GM18526 (cell line): ENCODE results near the gene MYLK2.

Experiments
- POLR2A ChIP-seq: IDR thresholded peaks from 3 replicates; pipeline ENCODE4 v1.6.1; 2011; ENCODE audit not compliant: insufficient read length; ENCODE audit errors: extremely low read depth

The MYLK2 gene

DNA sequence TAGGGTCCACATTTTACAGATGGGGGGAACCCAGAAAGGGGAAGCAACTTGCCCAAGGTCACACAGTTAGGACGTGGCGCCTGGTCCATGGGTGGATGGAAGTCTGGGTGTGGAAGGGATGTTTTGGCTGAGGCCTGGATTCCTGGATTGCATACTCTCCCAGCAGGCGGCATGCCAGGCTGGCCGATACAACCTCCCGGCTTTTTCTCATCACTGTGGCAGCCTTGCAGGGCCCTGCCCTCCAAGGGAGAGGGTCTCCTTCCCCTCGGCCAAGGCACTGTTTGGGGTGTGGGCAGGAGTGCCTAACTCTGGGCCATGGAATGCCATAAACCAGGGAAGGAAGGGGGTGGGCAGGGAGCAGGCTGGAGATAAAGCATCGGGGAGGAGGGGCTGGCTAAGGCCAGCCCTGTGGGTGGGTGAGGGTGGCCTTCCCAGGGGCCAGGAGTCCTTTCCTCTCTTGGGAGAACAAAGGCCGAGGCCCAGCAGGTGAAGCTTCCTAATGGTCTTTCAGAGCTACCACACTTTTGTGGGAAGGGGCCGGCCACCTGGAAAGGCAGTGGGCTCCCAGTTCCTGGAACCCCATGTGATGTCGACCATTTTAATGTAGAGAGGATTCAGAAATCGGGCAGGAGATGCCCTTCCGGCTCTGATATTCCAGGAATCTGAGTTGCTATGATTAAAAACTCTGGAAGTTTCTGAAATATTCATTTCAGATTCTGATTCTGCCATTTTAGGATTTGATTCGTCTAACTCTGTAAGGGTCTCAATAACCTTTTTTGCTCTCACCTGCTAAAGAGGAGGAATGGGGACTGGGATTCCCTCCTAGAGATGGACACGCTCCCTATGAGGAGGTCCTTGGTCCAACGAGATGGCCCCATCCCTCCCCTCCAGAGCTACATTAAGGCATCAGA lies 22.0 kb downstream of the MYLK2 start:
- no peak for TF ChIP-seq POLR2A

DNA sequence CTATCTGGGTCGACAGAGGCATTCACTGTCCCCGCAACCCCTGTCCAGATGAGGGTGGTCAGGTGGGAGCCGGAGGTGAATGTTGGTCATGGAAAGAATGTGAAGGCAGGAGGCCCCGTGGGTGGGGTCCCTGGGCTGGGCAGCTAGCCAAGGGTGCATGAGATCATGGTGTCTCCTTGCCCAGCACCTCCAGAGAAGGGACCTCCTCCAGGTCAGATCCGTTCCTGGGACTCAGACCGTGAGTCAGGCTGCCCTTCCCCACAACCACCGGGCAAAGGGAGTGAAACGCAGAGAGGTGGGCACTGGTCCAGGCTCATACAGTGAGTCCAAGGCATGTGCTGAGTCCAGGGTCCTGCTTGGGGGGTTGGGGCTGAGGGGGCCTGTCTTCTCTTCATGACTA lies 22.8 kb downstream of the MYLK2 start:
- no peak for TF ChIP-seq POLR2A

DNA sequence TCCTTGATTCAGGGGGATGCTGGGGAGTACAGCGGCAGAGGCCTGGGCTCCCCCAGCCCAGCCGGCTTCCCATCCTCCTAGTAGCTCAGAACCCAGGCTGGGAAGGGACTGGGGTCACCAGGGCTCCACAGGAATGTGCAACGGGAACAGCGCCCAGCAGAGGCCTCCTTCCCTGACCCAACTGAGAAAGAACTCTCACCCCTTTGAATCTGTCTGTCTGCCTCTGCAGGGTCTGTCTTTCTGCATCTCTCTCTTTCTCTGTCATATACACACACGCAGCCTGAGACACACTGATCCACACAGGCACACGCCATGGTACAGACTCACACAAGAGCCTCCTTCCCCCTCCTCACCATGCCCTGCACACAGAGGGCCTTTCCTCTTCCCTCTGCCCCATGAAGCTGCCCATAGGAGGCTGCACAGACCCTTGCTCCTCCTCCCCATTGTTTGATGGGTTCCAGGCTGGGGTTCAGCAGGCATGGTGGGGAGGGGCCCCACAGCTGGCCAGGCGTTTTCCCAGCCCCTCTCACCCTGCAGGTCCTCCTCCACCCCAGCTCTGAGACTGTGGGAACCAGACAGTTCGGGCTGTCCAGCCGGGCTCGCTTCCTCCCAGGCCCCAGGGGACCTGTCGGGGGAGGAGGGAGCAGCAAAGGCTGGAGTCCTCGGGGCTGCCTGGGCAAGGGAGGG lies 23.5 kb downstream of the MYLK2 start:
- no peak for TF ChIP-seq POLR2A

DNA sequence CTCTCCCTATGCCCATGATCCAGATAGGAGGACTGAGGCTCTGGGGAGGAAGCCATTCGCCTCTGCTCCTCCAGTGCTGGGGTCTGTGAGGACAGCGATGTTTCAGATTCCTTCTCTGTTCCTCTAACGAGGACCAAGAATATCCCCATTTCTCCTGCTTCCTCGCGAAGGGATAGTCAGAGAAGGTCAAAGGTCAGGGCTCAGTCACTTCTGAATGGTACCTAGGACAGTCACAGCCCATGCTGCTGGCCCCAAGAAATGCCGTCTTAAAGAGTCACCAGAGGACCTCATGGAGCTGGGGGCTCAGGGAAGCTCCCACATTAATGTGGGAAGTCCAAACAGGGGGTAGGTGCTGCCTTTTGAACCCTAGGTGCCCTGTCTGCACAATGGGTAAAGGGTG lies 24.1 kb downstream of the MYLK2 start:
- no peak for TF ChIP-seq POLR2A

DNA sequence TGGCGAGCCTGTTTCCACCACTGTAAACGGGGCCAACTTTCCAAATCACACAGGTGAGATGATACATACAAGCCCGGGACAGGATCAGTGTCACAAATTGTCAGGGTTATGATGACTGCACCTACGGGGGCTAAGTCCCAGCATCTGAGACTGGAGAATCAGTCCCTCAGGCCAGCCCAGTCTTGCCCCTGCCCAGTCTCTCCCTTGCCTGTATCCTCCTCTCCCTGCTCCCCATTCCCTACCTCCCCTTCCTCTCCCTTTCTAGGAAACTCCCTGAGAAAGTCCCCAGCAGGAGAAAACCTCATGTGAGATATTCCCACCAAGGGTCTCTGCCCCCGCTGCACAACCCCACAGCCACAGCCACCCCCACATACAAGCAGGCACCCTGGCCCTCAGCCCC lies 24.7 kb downstream of the MYLK2 start:
- TF ChIP-seq POLR2A = no peak

DNA sequence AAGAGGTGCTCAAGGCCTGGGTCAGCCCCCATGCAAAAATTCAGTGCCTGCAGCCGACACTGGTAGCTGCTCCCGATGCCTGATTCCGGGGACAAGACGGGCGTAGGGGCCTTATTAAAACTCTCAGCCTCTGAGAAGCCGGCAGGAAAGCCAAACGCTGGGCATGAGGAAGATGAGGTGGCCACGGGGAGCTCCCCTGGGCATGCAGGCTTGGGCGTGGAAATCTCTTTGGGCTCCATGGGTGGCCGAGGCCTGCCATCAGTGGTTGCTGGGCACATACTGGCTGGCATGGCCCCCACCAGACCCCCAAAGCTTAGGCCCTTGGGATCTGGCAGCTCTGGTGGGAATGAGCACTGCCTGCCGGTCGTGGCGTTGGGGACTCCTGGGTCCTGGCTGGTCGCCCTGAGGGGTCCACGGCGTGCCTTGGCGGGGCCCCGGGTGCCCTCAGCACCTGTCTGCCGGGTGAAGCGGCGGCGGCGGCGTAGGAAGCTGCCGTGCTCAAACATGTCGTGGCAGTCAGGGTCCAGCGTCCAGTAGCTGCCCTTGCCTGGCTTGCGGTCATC lies 25.7 kb downstream of the MYLK2 start:
- no peak for TF ChIP-seq POLR2A

DNA sequence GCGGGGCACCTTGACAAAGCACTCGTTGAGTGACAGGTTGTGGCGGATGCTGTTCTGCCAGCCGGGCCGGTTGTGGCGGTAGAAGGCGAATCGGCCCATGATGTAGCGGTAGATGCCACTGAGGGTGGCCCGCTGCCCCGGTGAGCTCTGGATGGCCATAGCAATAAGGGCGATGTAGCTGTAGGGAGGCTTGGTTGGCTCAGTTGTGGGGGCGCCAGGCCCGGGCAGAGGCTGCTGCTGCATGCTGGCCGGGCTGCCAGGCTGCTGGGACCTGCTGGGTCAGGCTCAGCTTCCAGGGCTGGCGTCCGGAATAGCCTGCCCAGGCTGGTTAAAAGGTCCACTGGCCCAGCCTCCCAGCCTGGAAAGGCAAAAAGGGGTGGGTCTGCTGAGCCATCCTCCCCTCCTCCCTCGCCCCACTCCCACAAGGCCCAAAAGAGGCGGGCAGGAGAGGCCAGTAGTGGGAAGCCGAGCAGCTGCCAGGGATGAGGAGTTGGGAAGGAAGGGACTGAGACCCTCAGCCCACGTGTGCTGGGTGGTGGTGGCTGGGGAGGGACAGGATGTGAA lies 26.2 kb downstream of the MYLK2 start, which contains the start of gene FOXS1:
Gene FOXS1, minus strand, starts transcription at position 305 of the 564 bp plus-strand sequence. Its CDS starts 62 bp downstream, at position 243.
- no peak for TF ChIP-seq POLR2A

DNA sequence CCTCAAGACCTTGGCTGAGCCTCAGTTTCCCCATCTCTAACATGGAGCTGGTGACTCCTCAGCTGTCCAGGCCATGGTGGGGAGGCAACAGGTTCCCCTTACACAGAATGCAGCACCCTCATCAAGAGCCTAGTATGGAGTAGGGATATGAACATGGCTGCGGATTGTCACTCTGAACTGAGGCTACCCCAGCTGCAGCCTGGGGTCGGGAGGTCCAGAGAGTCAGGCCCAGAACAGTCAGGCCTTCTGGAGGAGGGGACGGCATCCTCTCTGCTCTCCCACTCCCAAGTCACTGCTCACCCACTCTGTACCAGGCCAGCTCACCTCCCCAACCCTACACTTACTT lies 27.6 kb downstream of the MYLK2 start:
- TF ChIP-seq POLR2A = no peak

DNA sequence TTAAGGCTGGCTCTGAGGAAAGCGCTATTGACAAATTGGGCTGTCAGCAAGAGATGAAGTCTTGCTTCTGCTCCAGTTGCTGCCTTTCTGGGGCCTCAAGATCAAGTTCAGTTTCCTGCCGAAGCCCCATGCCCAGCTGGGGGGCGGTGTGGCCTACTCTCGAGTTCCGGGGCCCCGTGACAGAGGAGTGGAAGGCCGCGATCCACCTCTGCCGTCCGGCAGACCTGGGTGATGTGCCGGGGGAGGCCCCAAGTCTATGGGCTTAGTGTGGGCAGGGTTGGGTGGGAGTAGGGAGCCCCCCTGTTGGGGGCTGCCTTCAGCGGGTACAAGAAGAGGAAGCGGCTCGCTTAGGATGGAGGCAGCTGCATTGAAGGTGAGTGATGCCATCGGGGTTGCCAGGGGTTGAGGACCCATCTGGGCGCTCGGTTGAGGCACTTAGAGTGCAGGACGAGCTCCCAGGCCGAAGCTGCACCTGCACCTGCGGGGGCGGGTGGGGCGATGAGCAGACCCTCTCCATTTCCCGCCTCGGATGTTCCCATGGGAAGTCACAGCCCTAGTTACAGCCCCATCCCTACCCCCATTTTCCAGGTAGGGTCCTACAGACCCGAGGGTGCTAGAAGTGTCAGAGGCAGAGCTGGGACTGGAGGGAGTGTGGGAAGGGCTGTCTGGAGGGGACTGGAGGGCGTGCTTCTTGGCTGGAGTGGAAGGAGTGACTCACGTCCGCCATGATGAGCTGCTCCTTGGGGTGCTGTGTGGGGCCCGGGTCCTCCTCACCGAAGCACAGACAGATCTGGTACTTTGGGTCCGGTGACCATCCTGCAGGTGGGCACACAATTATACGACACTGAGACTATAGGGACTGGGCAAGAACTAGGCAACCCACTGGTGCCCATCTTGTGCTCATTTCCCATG lies 29.2 kb downstream of the MYLK2 start:
- no peak for TF ChIP-seq POLR2A

DNA sequence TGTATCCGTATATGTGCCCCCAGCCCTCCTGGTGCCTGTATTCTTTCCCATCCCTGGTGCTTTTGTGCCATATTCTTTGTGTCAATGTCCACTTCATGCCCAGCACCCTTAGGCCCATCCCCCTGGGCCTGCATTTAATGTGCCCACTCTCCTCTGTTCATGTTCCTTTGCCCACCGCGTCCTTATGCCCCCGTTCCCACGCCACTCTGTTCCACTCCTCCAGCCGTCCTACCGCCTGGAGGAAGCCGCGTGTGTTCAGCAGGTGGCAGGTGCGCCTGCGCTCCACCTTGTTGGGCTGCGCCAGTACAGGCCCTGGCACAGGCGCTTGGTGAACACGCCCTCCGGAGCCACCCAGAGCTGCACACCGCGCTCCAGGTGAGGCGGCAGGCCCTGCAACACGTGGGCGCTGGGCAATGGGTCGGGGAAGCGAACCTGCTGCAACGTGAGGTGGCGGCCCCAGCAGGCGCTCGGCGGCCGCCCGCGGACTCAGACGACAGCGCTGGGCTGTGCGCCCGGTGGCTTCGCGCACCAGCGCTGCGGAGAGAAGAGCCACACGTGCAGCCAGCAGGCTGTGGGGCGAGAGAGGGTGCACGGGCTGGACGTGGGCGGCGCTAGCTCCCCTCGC lies 30.3 kb downstream of the MYLK2 start:
- TF ChIP-seq POLR2A = no peak

DNA sequence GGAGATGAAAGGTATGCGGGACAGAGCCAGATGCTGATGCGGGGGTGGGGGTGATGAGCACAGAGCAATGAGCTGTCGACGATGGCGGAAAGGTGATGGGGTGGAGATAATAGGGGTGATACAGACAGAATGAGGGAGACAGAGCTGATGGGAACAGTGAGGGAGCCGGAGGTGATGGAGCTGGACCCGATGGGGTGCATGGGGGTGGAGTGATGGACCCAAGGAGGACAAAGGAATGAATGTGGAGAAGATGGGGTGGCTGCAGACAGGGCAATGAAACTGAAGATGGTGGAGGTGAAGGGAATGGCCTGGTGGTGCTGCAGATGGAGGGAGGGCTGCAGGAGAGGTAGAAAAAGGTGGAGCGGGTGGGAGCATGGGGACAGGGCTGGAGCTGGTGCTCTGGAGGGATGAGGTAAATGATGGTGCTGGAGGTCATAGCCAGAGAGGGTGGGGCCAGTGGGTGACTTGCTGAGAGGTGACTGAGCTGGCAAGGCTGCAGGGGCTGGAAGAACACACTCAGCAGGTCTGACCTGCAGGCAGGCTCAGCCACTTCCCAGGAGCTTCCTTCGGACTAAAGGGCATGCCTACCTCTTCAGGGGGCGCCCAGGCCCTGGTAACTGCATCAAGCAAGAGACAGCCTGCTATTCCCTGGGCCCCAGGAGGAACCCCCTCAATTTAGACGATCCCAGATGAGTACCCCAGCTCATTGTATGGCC lies 32.2 kb downstream of the MYLK2 start:
- TF ChIP-seq POLR2A = no peak

DNA sequence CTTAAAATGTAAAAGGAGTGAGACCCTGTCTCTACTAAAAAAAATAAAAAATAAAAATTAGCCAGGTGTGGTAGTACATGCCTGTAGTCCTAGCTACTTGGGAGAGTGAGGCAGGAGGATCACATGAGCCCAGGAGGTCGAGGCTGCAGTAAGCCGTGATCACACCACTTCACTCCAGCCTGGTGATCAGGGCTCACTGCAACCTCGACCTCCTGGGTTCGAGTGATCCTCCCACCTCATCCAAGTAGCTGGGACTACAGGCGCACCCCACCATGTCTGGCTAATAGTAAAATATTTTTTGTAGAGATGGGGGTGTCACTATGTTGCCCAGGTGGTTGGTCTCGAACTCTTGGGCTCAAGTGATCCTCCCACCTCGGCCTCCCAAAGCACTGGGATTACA lies 34.3 kb downstream of the MYLK2 start:
- TF ChIP-seq POLR2A = no peak

DNA sequence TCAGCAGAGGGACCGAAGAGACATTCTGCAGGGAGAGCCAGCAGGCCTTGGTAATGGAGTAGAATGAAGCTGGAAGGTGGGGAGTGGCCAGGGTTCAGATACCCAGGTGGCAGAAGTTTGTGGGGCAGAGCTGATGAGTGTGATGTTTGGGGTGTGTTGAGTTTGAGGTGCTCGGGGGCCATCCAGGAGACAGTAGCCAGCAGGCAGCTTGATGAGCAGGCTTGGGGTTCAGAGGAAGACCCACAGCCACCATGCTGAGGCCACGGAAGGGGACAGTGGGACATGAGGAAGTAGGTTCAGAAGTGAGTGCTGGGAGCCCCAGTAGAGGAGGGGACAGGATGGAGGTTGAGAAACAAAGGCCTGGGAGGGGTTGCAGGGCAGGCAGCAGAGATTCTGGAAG lies 37.4 kb downstream of the MYLK2 start:
- TF ChIP-seq POLR2A = no peak
